Endometrial microvascular endothelial cells (primary cell): ENCODE measurements around the gene TRABD2B. TPM values are rescaled to one million over a fixed set of nuclear protein-coding genes. Genes with fewer than 3 reads are reported as not detected.

Experiments used
- in situ Hi-C: cut with HindIII; loops from 2 replicates; pipeline ENCODE4 v1.10.0; 2017; ENCODE audit warnings: low sequenced_read_pairs, low pct_unique_long_range_greater_than_20kb; ENCODE audit errors: inconsistent ontology term
- total RNA-seq: library from RNA; depleted of rRNA; stranded (reverse); fragments of >200 nt; gene quantifications from one replicate; pipeline ENCODE4 v1.2.3, GENCODE V29; 2015; ENCODE audit errors: inconsistent ontology term

TRABD2B gene
- total RNA-seq, 1 donor from 2014 or later = not detected

GRCh38 chr1:47779613-47780012 lies 217.6 kb downstream of the TRABD2B start:
- in situ Hi-C loops = no loop called here

DNA sequence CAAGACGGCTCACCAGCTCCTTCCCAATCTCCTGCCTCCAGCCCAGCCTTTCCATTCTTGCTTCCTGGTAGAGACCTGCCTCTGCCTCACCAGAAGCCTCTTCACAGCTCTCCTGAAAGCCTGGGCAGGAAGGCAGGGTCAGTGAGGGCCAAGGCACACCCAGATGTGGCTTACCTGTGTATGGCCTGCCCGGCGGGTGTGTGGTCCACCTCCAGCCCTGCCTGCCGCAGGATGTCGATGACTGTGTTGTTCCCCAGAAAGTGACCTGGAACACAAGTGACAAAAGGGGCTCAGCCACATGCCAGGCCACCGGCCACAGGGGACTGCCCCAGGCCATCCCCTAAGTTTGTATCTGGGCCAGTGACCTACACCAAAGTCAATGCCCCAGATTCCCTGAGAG lies 218.9 kb downstream of the TRABD2B start:
- in situ Hi-C loops = no loop called here

GRCh38 chr1:47777322-47777721 lies 219.9 kb downstream of the TRABD2B start:
- in situ Hi-C loops = no loop called here

- in situ Hi-C loops = no loop called here
Measured at GRCh38 chr1:47776667-47777131, 220.5 kb downstream of the TRABD2B start.

DNA sequence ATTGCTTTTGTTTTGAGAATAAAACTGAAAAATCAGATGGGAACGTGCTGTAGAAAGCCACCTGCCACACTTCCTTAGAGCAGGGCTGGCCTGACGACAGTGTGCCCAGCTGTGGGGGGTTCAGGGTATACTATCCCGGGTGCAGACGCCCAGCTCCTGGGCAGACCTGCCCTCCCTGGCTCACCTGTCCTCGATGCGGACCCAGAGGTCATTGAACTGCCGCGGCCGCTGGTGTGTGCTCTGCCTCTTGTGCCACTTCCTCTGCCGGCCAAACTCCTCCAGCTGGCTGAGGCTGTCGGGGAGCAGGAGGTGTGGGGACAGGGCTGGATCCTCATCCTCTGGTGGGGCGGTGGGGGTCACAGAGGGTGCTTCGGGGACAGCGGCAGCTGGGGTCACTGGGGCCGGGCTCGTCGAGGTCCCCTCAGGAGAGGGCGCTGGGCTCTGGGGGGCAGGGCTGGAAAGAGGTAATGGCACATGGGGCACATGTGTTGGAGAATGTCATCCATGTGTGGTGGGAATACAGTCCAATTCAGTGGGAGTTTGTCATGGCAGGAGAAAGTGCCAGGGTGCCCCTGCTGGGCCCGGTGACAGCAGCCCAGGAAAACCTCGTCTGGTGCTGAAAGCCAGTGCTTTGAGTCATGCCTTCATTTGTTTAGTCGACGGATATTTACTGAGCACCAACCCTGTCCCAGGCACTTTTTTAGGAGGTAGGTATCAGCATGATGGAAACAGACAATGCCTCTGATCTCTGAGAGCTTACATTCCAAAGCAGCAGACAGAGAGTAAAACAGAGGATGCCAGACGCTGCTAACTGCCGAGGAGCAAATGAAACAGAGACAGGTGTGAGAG lies 222.0 kb downstream of the TRABD2B start:
- in situ Hi-C loops = no loop called here

DNA sequence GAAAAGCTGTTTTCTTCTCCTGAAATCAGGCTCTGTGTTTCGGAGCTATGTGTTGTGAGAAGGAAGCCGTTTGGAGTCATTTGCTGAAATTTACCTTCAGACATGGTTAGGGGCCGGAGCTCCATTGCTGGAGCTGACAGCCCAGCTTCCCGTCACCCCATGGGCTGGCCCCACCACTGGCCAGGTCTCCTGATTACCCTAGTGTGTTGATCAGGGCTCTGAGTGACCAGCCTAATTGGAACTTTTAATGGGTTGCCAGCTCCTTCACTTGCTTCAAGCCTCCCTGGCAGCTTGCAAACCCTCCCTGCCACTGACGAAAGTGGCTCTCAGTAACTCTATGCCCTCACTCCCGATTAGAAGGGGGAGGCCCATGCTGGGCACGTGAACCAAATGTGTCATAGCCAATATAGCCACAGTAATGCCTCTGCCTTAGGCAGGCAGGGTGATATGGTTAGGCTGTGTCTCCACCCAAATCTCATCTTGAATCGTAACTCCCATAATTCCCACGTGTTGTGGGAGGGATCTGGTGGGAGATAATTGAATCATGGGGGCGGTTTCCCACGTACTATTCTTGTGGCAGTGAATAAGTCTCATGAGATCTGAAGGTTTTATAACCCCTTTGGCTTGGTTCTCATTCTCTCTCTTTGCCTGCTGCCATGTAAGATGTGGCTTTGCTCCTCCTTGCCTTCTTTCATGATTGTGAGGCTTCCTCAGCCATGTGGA lies 224.1 kb downstream of the TRABD2B start:
- in situ Hi-C loops = no loop called here

GRCh38 chr1:47772281-47772680 lies 224.9 kb downstream of the TRABD2B start:
- in situ Hi-C loops = no loop called here

DNA sequence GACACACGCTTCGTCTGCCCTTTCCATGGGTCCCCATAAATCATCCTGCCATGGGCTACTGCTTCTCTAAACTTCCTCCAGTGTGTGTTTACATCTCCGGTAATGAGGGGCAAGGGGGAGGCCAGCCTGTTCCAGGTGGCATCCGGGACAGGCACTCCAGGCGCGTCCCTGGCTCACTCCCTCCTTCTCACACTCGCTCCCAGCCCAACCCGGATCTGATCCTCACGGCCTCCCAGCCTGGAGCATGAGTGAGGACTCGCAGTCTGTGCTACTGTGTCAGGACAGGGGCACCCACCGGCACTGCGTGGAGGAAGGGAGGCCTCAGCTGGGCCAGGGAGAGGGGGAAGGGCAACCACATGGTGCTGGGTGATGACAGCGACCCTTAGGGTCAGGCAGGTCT lies 225.4 kb downstream of the TRABD2B start:
- in situ Hi-C loops = no loop called here

- in situ Hi-C loops = no loop called here
Measured at GRCh38 chr1:47769983-47770382, 227.2 kb downstream of the TRABD2B start.

DNA sequence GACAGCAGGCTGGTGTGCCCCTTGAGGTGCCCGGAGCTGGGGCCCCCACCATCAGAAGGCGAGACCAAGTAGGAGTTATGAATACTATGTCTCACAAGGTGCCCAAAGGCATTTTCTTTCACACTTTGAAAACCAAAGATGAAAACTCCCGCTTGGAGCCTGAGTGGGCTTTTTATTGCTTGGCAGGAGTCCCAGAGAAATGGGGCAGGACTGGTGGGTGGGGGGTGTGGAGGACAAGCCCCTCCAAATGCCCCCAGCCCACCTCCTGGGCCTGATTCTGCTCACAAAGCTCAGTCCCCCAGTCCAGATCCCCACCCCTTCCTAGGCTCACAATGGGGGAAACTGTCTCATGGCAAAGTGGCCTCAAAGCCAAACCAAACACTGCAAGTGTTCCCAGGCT lies 227.9 kb downstream of the TRABD2B start:
- in situ Hi-C loops = no loop called here

DNA sequence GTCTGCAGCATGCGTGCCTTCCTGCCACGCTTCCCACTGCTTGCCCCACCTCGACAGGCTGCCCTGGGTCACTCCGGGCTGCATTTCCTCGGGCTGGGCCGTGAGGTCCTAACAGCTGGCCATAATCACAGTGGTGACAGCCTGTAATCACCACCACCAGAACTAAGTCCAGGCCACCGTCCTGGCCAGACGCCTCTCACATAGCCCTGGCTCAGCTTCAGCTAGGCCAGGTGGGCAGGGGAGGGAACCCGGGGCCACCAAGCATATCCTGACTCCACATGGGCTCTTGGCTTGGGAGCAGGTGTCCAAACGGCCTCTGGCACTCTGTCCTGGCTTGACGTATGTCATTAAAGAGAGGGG lies 229.5 kb downstream of the TRABD2B start:
- in situ Hi-C loops = no loop called here

DNA sequence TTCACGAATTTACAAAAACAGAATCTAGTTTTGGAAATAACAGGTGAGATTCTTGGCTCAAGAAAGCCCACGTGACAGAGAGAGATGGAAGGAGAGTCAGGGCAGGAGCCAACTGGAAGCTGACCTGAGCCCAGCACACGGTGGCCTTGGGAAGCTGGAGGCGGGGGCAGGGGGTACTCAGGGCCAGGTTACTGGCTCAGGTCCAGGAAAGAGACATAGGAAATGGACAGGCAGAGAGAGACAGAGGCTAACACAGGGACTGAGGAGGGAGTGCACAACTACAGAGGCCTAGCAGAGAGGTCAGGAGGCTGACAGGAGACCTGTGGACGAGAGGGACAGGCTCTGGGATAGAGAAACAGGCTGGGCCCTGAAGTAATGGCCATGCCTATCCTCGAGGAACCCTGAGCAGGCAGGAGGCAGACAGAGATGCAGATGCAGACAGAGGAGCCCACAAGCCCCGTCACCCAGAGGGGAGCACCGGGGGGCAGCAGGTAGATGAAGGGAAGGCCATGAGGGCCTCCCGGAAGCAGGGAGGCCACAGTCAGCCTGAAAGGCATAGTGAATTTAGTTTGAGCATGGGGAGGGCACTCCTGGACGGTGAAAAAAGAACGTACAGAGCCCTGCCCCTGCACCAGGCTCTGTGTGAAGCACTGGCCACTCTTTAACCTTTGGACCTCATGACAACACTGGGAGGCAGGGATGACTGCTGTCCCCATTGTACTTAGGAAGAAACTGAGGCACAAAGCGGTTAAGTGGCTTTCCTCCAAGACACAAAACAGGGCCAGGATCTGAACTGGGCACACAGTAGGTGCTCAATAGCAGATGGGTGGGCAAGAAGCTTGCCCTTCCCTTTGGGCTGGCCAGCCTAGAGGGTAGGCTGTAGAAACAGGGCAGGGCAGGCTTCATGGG lies 230.1 kb downstream of the TRABD2B start:
- in situ Hi-C loops = no loop called here

DNA sequence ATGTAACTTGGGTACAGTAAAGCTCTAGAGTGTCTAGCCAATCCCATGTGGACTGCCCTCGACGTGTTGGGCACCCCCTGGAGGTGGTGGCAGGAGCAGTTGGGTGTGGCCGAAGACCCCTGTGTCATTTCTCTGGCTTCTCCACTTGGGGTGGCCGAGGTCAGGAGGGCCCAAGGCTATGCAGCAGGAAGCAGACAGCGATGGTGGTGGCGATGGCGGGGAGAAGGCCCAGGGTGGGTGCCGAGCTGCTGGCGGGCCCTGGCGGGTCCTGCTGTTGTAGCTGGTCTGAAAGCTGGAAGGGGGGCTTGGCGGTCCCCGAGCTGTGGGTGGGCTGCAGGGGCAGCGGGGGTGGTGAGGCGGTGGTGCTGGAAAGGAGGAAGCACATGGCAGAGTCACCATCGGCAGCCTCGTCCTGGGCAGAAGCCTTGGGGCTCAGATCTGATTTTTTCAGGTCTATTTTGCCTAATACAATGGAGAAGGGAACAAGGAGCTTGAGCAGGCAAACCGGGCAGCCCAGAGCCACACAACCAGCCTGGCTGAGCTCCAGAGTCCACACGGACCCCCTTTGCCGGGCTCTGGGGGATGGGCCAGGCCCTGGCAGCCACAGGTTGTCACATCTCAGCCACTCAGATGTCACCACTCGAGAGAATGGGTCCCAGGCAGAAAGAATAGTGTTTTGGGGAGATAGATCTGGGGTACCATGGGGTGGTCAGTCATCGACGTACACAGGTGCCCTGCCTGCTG lies 231.3 kb downstream of the TRABD2B start:
- in situ Hi-C loops = no loop called here

DNA sequence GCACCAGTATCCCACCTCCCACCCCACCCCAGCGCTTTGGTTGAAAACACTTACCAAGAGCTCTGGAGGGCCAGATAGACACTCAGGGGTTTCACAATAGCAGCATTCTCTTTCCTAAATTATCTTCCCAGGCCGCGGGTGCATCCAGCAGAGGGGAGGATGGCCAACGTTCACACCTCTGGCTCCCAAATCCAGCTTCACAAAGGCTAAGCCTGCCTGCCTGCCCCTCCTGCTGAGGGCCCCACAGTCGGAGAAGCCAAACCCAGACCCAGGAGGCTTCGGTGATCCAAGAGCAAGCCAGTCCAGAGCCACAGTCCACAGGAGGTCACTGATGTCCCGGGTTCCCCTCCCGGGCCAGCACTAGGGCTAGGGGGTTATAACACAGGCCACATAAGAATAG lies 231.9 kb downstream of the TRABD2B start:
- in situ Hi-C loops = no loop called here

DNA sequence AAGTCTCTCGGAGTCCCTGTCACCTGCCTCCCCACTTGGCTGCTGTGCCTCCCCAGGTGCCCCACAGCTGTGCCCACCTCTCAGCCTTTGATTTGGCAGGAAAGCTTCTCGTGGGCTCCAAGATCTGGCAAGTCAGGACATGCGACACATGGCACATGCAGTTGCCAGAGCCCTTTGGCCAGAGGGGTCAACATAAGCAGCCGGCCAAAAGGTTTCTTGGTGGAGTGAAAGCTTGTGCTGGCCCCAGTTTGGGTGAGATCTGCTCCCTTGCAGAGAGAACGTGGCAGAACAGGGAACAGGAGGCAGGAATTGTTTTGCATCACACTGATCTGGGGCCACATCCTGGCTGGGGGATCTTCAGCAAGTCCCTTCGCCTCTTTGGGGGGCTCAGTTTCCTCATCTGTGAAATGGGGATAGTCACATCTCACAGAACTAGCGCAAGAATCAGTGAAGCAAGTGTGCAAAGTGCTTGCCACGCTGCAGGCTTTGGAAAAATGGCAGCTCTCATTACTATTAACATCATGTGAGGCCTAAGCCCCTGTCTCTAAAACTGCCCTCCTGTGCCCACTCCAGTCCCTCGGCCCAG lies 232.6 kb downstream of the TRABD2B start:
- in situ Hi-C loops = no loop called here

DNA sequence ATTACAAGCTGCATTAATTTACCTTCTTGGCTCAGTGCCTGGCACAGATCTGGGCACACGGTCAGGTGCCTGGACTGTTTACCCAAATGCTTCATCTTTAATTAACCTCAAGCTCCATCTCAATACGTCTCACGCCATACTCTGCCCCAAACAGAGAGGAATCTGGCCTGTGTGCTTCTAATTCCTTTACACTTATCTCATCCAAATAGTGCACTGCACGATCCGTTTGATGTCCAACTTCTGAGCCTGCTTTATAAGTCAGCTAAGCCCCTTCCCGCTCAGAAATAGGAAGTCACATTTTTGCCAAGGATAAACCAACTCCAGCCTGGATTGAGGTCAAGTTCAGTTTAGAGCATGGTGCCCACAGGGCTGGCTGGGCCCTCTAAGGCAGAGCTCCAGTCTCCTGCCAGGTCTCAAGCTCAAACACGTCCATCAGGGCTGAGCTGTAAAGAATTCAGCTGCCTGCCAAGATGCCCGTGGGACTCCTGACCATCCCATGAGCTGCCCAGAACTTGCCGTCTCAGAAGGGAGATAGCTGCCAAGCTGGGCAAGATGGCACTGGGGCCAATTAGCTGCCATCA lies 233.5 kb downstream of the TRABD2B start:
- in situ Hi-C loops = no loop called here

GRCh38 chr1:47761974-47762373 lies 235.2 kb downstream of the TRABD2B start:
- in situ Hi-C loops = no loop called here
